ENCODE results near the gene MED23.

GRCh38 chr6:131651782-131652181 is 23.7 kb upstream of the MED23 start:
- no peak for TF ChIP-seq CTCF (conservative IDR thresholded peaks at IDR 0.05; ENCODE audit: low read length)
- no peak for TF ChIP-seq EZH2phosphoT487 (IDR thresholded peaks at IDR 0.05; ENCODE audit: borderline replicate concordance)

All from Loucy (cell line).